ENCODE data around the gene C1orf21. TPM values are rescaled to one million over a fixed set of nuclear protein-coding genes. Genes with fewer than 3 reads are reported as not detected.

Gene C1orf21
- total and polyA plus RNA-seq, 10 donors, result 9.7 to 60.4 (median 26.7) TPM

DNA sequence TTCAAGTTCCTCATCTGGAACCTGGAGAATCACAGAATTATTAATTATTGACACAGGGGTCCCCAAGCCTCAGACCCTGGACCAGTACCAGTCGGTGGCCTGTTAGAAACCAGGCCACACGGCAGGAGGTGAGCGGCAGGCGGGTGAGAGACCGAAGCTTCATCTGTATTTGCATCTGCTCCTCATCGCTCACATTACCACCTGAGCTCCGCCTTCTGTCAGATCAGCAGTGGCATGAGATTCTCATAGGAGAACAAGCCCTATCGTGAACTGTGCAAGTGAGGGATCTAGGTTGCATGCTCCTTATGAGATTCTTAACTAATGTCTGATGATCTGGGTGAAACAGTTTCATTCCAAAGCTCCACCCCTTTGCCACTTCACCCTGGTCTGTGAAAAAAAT, 125.9 kb downstream of the C1orf21 start:
- DNase-seq, result no peak
- no peak overlapping the region for H3K4me3 ChIP-seq
- TF ChIP-seq POLR2AphosphoS5 (IDR thresholded peaks at IDR 0.05) (no peak), POLR2A (IDR thresholded peaks at IDR 0.05) (no peak)
- TF ChIP-seq, protein P1, sequence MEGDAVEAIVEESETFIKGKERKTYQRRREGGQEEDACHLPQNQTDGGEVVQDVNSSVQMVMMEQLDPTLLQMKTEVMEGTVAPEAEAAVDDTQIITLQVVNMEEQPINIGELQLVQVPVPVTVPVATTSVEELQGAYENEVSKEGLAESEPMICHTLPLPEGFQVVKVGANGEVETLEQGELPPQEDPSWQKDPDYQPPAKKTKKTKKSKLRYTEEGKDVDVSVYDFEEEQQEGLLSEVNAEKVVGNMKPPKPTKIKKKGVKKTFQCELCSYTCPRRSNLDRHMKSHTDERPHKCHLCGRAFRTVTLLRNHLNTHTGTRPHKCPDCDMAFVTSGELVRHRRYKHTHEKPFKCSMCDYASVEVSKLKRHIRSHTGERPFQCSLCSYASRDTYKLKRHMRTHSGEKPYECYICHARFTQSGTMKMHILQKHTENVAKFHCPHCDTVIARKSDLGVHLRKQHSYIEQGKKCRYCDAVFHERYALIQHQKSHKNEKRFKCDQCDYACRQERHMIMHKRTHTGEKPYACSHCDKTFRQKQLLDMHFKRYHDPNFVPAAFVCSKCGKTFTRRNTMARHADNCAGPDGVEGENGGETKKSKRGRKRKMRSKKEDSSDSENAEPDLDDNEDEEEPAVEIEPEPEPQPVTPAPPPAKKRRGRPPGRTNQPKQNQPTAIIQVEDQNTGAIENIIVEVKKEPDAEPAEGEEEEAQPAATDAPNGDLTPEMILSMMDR (IDR thresholded peaks at IDR 0.05 in 8 of 11, conservative IDR thresholded peaks at IDR 0.05 in 3 of 11), result no peak
- H3K9me3 ChIP-seq, result no peaks in the 10 kb centered on the region
- intact Hi-C loops (cut with DNase I; ENCODE audit: low total_unique reads), result no loop called here
- no peaks in the 10 kb centered on the region for H3K27me3 ChIP-seq (replicated peaks in 1 of 7)
- H3K36me3 ChIP-seq, result no peaks in the 10 kb centered on the region
- peaks cover 0 to 8% (median 4%) of the 10 kb centered on the region in 6 donors for H3K4me1 ChIP-seq
- WGBS, 5 donors, result 83 to 97% (median 87%) methylated on average over 8 of the region's 8 CpGs
- H3K27ac ChIP-seq, result no peak overlapping the region

DNA sequence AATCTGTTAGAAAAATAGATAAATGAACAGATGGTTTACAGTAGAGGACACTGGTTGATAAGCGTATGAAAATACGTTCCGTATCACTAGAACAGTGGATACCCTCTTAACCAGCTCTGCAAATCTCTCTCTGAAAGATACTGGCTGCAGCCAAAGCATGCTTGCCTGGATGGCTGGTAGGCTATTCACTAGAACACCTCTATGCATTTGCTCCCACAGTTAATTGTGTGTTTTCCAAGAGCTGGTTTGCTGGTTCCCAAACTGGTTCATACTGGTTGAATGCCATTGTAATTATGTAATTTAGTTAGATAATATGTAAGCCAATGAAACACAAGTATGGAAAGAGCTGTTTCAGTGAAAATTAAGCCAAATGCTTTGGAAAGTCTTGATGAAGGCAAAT, 126.6 kb downstream of the C1orf21 start:
- Histone ChIP-seq H3K4me1 (peaks cover 0 to under 1% (median 0%) of the 10 kb centered on the region in 6 donors), H3K27ac (no peak overlapping the region), H3K4me3 (no peak overlapping the region), H3K9me3 (no peaks in the 10 kb centered on the region), H3K27me3 (replicated peaks in 1 of 7) (no peaks in the 10 kb centered on the region), H3K36me3 (no peaks in the 10 kb centered on the region)
- intact Hi-C loops (cut with DNase I; ENCODE audit: low total_unique reads), result no loop called here
- WGBS, 5 donors, result 90 to 100% (median 97%) methylated on average over 3 of the region's 3 CpGs
- DNase-seq, result no peak
- TF ChIP-seq POLR2AphosphoS5 (IDR thresholded peaks at IDR 0.05), result no peak
- TF ChIP-seq POLR2A (IDR thresholded peaks at IDR 0.05), result no peak
- TF ChIP-seq, protein P1 (IDR thresholded peaks at IDR 0.05 in 8 of 11, conservative IDR thresholded peaks at IDR 0.05 in 3 of 11), result no peak

DNA sequence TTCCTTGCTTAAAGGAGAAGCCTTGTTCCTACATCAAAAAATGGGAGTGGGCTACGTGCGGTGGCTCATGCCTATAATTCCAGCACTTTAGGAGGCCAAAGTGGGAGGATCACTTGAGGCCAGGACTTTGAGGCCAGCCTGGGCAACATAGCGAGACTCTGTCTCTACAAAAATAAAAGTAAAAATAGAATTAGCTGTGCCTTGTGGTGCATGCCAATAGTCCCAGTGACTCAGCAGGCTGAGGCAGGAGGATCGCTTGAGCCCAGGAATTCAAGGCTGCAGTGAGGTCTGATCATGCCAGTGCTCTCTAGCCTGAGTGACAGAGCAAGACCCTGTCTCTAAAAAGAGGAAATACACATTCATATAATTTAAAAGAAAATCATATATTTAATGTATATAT, 127.1 kb downstream of the C1orf21 start:
- intact Hi-C loops (cut with DNase I; ENCODE audit: low total_unique reads), result no loop called here

DNA sequence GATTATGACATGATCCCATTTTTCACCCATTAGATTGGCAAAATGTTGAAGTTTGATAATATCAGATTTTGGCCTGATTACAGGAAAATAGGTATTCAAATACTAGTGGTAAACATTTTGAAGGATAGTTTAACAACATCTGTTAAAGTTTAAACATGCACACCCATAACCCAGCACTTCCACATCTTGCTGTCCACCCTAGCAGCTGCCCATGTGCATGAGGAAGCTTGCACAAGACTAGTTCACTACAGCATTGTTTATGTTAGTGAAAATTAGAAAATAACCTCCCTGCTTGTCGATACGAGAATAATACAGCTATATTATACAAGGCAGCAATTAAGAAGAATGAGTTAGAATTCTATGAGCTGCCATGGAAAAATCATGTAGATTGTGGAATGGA, 127.6 kb downstream of the C1orf21 start:
- H3K27me3 ChIP-seq (replicated peaks in 1 of 7), result no peaks in the 10 kb centered on the region
- intact Hi-C loops (cut with DNase I; ENCODE audit: low total_unique reads), result no loop called here

More for the DNA sequence above, 127.1 kb downstream of the C1orf21 start:
- DNase-seq, result no peak
- Histone ChIP-seq H3K27ac (no peak overlapping the region), H3K36me3 (no peaks in the 10 kb centered on the region), H3K4me1 (no peaks in the 10 kb centered on the region), H3K4me3 (no peak overlapping the region), H3K9me3 (no peaks in the 10 kb centered on the region), H3K27me3 (replicated peaks in 1 of 7) (no peaks in the 10 kb centered on the region)
- WGBS, 5 donors, result 85 to 90% (median 89%) methylated on average over 4 of the region's 4 CpGs
- TF ChIP-seq POLR2A (IDR thresholded peaks at IDR 0.05), result no peak
- TF ChIP-seq, protein P1 (IDR thresholded peaks at IDR 0.05 in 8 of 11, conservative IDR thresholded peaks at IDR 0.05 in 3 of 11), result no peak
- no peak for TF ChIP-seq POLR2AphosphoS5 (IDR thresholded peaks at IDR 0.05)

More for the DNA sequence above, 127.6 kb downstream of the C1orf21 start:
- H3K4me1 ChIP-seq, result no peaks in the 10 kb centered on the region
- TF ChIP-seq POLR2AphosphoS5 (IDR thresholded peaks at IDR 0.05) (no peak), POLR2A (IDR thresholded peaks at IDR 0.05) (no peak)
- TF ChIP-seq, protein P1 (IDR thresholded peaks at IDR 0.05 in 8 of 11, conservative IDR thresholded peaks at IDR 0.05 in 3 of 11), result no peak
- no peaks in the 10 kb centered on the region for H3K36me3 ChIP-seq
- DNase-seq, result no peak
- H3K9me3 ChIP-seq, result no peaks in the 10 kb centered on the region
- WGBS, 5 donors, result 85 to 94% (median 89%) methylated on average over 2 of the region's 2 CpGs
- H3K27ac ChIP-seq, result no peak overlapping the region
- no peak overlapping the region for H3K4me3 ChIP-seq
